Measurements from ENCODE around the gene NFATC2IP. TPM values are rescaled to one million over a fixed set of nuclear protein-coding genes. Genes with fewer than 3 reads are reported as not detected.
A peak's percentile ranks its signal among the peaks of the same experiment; 100 is the strongest.

NFATC2IP gene
- polyA plus RNA-seq, 2 donors = 19.1 to 28.3 TPM

GRCh38 chr16:28910086-28911031 is 40.4 kb upstream of the NFATC2IP start:
- H3K27me3 ChIP-seq (ENCODE audit: control insufficient read depth in 1 of 2, insufficient read depth in 2 of 2, low read length in 2 of 2) = no peaks in the 10 kb centered on the region
- peaks cover 5 to 36% of the 10 kb centered on the region in 2 donors for H3K36me3 ChIP-seq (ENCODE audit: control insufficient read depth in 2 of 2, insufficient read depth in 2 of 2, low read length in 1 of 2)
- H3K9me3 ChIP-seq (ENCODE audit: control insufficient read depth in 2 of 2, insufficient read depth in 1 of 2, low read depth in 1 of 2, low read length in 1 of 2) = no peaks in the 10 kb centered on the region
- 67 to 71% methylated on average over 19 of the region's 19 CpGs for WGBS, 2 donors
- H3K27ac ChIP-seq (ENCODE audit: low read depth in 2 of 2, low read length in 1 of 2) = peak overlapping the region in 1 of 2 donors; percentile 37
- peaks cover 0 to 8% of the 10 kb centered on the region in 2 donors for H3K4me1 ChIP-seq (ENCODE audit: control insufficient read depth in 2 of 2, insufficient read depth in 2 of 2, low read length in 1 of 2)
- H3K4me3 ChIP-seq (ENCODE audit: low read depth in 1 of 2, low read length in 2 of 2) = no peak overlapping the region

- peaks cover 5 to 33% of the 10 kb centered on the region in 2 donors for H3K36me3 ChIP-seq (ENCODE audit: control insufficient read depth in 2 of 2, insufficient read depth in 2 of 2, low read length in 1 of 2)
- peaks cover 0 to 8% of the 10 kb centered on the region in 2 donors for H3K4me1 ChIP-seq (ENCODE audit: control insufficient read depth in 2 of 2, insufficient read depth in 2 of 2, low read length in 1 of 2)
- H3K9me3 ChIP-seq (ENCODE audit: control insufficient read depth in 2 of 2, insufficient read depth in 1 of 2, low read depth in 1 of 2, low read length in 1 of 2) = no peaks in the 10 kb centered on the region
- H3K27me3 ChIP-seq (ENCODE audit: control insufficient read depth in 1 of 2, insufficient read depth in 2 of 2, low read length in 2 of 2) = no peaks in the 10 kb centered on the region
- H3K27ac ChIP-seq (ENCODE audit: low read depth in 2 of 2, low read length in 1 of 2) = no peak overlapping the region
- no peak overlapping the region for H3K4me3 ChIP-seq (ENCODE audit: low read depth in 1 of 2, low read length in 2 of 2)
- 87 to 91% methylated on average over 12 of the region's 12 CpGs for WGBS, 2 donors
Observed at GRCh38 chr16:28912558-28912957, 38.2 kb upstream of the NFATC2IP start.

DNA sequence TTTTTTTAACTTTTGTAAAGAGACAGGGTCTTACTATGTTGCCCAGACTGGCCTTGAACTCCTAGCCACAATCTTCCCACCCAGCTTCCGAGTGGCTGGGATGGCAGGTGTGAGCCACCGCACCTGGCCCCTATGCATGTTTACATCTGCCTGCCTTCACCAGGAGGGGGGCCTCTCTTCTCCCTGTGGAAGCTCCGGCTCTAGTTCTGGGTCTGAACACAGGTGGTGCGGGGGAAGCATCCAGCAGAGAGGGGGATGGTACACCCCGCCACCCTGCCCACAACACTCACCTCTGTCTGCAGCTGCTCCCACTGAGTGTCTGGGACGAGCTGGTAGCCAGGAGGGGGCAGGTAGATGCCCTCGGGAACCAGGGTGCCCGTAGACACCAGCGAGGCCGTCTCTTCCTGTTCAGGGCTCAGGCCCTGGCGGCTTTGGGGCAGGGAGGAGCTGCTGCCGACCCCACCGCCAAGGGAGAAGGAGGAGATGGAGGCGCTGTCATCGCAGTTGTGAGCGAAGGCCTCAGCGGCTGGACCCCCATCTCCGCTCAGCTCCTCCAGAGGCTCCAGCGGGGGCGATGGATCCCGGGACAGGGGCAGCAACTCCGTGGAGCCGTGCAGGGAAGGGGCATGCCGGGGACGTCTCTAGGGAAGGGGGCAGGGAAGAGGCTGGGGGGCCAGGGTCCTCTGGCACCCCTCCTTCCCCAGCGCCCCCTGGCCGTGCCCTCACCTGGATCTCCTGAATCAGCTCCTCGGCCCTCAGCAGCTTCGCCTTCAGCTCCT is 36.6 kb upstream of the NFATC2IP start:
- peaks cover 0 to 35% of the 10 kb centered on the region in 2 donors for H3K36me3 ChIP-seq (ENCODE audit: control insufficient read depth in 2 of 2, insufficient read depth in 2 of 2, low read length in 1 of 2)

GRCh38 chr16:28915181-28915580 is 35.6 kb upstream of the NFATC2IP start:
- Histone ChIP-seq H3K36me3 (ENCODE audit: control insufficient read depth in 2 of 2, insufficient read depth in 2 of 2, low read length in 1 of 2) (peaks cover 4 to 37% of the 10 kb centered on the region in 2 donors), H3K4me1 (ENCODE audit: control insufficient read depth in 2 of 2, insufficient read depth in 2 of 2, low read length in 1 of 2) (peaks cover 0 to 8% of the 10 kb centered on the region in 2 donors), H3K27me3 (ENCODE audit: control insufficient read depth in 1 of 2, insufficient read depth in 2 of 2, low read length in 2 of 2) (no peaks in the 10 kb centered on the region), H3K9me3 (ENCODE audit: control insufficient read depth in 2 of 2, insufficient read depth in 1 of 2, low read depth in 1 of 2, low read length in 1 of 2) (no peaks in the 10 kb centered on the region), H3K4me3 (ENCODE audit: low read depth in 1 of 2, low read length in 2 of 2) (no peak overlapping the region), H3K27ac (ENCODE audit: low read depth in 2 of 2, low read length in 1 of 2) (no peak overlapping the region)

More for the DNA sequence above, 36.6 kb upstream of the NFATC2IP start:
- 90 to 93% methylated on average over 23 to 29 of the region's 29 CpGs for WGBS, 2 donors
- Histone ChIP-seq H3K27ac (ENCODE audit: low read depth in 2 of 2, low read length in 1 of 2) (no peak overlapping the region), H3K27me3 (ENCODE audit: control insufficient read depth in 1 of 2, insufficient read depth in 2 of 2, low read length in 2 of 2) (no peaks in the 10 kb centered on the region), H3K4me1 (ENCODE audit: control insufficient read depth in 2 of 2, insufficient read depth in 2 of 2, low read length in 1 of 2) (peaks cover 0 to 8% of the 10 kb centered on the region in 2 donors), H3K9me3 (ENCODE audit: control insufficient read depth in 2 of 2, insufficient read depth in 1 of 2, low read depth in 1 of 2, low read length in 1 of 2) (no peaks in the 10 kb centered on the region), H3K4me3 (ENCODE audit: low read depth in 1 of 2, low read length in 2 of 2) (no peak overlapping the region)

DNA sequence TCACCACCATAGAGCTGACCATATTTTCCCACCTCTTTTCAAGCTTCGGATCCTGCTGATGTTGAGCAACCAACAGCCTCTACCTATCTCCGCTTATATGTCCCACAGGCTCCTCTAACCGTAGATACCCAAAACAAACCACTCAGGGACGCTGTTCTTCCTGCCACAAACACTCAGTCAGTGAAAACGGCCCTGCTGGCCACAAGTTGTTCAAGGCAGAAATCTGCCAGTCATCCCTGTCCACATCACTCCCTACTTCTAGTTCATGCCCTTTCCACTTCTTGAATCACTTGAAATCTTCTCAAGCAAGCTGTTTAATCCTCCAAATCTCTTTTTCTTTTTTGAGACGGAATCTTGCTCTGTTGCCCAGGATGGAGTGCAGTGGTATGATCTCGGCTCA is 33.6 kb upstream of the NFATC2IP start:
- H3K4me3 ChIP-seq (ENCODE audit: low read depth in 1 of 2, low read length in 2 of 2) = no peak overlapping the region
- H3K9me3 ChIP-seq (ENCODE audit: control insufficient read depth in 2 of 2, insufficient read depth in 1 of 2, low read depth in 1 of 2, low read length in 1 of 2) = no peaks in the 10 kb centered on the region
- peaks cover 4 to 36% of the 10 kb centered on the region in 2 donors for H3K36me3 ChIP-seq (ENCODE audit: control insufficient read depth in 2 of 2, insufficient read depth in 2 of 2, low read length in 1 of 2)
- no peak overlapping the region for H3K27ac ChIP-seq (ENCODE audit: low read depth in 2 of 2, low read length in 1 of 2)
- H3K4me1 ChIP-seq (ENCODE audit: control insufficient read depth in 2 of 2, insufficient read depth in 2 of 2, low read length in 1 of 2) = no peaks in the 10 kb centered on the region
- no peaks in the 10 kb centered on the region for H3K27me3 ChIP-seq (ENCODE audit: control insufficient read depth in 1 of 2, insufficient read depth in 2 of 2, low read length in 2 of 2)
- 89 to 91% methylated on average over 7 of the region's 7 CpGs for WGBS, 2 donors

DNA sequence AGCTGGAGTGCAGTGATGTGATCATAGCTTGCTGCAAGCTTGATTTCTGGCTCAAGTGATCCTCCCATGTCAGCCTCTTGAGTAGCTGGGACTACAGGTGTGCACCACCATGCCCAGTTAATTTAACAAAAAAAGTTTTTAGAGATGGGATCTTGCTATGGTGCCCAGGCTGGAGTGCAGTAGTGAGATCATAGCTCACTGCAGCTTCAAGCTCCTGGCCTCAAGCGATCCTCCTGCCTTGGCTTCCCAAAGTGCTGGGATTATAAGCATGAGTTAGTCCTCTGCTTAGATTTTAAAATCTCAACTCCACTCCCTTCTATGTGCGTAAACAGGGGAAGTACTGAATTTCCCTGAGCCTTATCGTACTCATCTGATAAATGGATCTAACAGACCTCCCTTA is 32.0 kb upstream of the NFATC2IP start:
- Histone ChIP-seq H3K4me1 (ENCODE audit: control insufficient read depth in 2 of 2, insufficient read depth in 2 of 2, low read length in 1 of 2) (no peaks in the 10 kb centered on the region), H3K27ac (ENCODE audit: low read depth in 2 of 2, low read length in 1 of 2) (no peak overlapping the region), H3K9me3 (ENCODE audit: control insufficient read depth in 2 of 2, insufficient read depth in 1 of 2, low read depth in 1 of 2, low read length in 1 of 2) (no peaks in the 10 kb centered on the region), H3K4me3 (ENCODE audit: low read depth in 1 of 2, low read length in 2 of 2) (no peak overlapping the region), H3K27me3 (ENCODE audit: control insufficient read depth in 1 of 2, insufficient read depth in 2 of 2, low read length in 2 of 2) (no peaks in the 10 kb centered on the region), H3K36me3 (ENCODE audit: control insufficient read depth in 2 of 2, insufficient read depth in 2 of 2, low read length in 1 of 2) (peaks cover 4 to 30% of the 10 kb centered on the region in 2 donors)
- 96% methylated on average over 3 of the region's 3 CpGs for WGBS, 2 donors

- H3K4me1 ChIP-seq (ENCODE audit: control insufficient read depth in 2 of 2, insufficient read depth in 2 of 2, low read length in 1 of 2) = no peaks in the 10 kb centered on the region
- no peaks in the 10 kb centered on the region for H3K9me3 ChIP-seq (ENCODE audit: control insufficient read depth in 2 of 2, insufficient read depth in 1 of 2, low read depth in 1 of 2, low read length in 1 of 2)
- H3K36me3 ChIP-seq (ENCODE audit: control insufficient read depth in 2 of 2, insufficient read depth in 2 of 2, low read length in 1 of 2) = peaks cover 4 to 14% of the 10 kb centered on the region in 2 donors
- H3K27me3 ChIP-seq (ENCODE audit: control insufficient read depth in 1 of 2, insufficient read depth in 2 of 2, low read length in 2 of 2) = no peaks in the 10 kb centered on the region
- no peak overlapping the region for H3K27ac ChIP-seq (ENCODE audit: low read depth in 2 of 2, low read length in 1 of 2)
- 72 to 86% methylated on average over 3 of the region's 3 CpGs for WGBS, 2 donors
- H3K4me3 ChIP-seq (ENCODE audit: low read depth in 1 of 2, low read length in 2 of 2) = no peak overlapping the region
Observed at GRCh38 chr16:28923231-28923587, 27.5 kb upstream of the NFATC2IP start.

- WGBS, 2 donors = 38 to 53% methylated on average over 13 of the region's 13 CpGs
- Histone ChIP-seq H3K4me3 (ENCODE audit: low read depth in 1 of 2, low read length in 2 of 2) (peak overlapping the region; percentile 88 to 96), H3K36me3 (ENCODE audit: control insufficient read depth in 2 of 2, insufficient read depth in 2 of 2, low read length in 1 of 2) (peaks cover 4 to 10% of the 10 kb centered on the region in 2 donors), H3K4me1 (ENCODE audit: control insufficient read depth in 2 of 2, insufficient read depth in 2 of 2, low read length in 1 of 2) (no peaks in the 10 kb centered on the region), H3K27ac (ENCODE audit: low read depth in 2 of 2, low read length in 1 of 2) (peak overlapping the region; percentile 94 to 100), H3K27me3 (ENCODE audit: control insufficient read depth in 1 of 2, insufficient read depth in 2 of 2, low read length in 2 of 2) (no peaks in the 10 kb centered on the region), H3K9me3 (ENCODE audit: control insufficient read depth in 2 of 2, insufficient read depth in 1 of 2, low read depth in 1 of 2, low read length in 1 of 2) (no peaks in the 10 kb centered on the region)
Observed at GRCh38 chr16:28923652-28924398, 26.9 kb upstream of the NFATC2IP start.

GRCh38 chr16:28924399-28924761 is 26.4 kb upstream of the NFATC2IP start:
- Histone ChIP-seq H3K4me1 (ENCODE audit: control insufficient read depth in 2 of 2, insufficient read depth in 2 of 2, low read length in 1 of 2) (no peaks in the 10 kb centered on the region), H3K9me3 (ENCODE audit: control insufficient read depth in 2 of 2, insufficient read depth in 1 of 2, low read depth in 1 of 2, low read length in 1 of 2) (no peaks in the 10 kb centered on the region), H3K27me3 (ENCODE audit: control insufficient read depth in 1 of 2, insufficient read depth in 2 of 2, low read length in 2 of 2) (no peaks in the 10 kb centered on the region), H3K27ac (ENCODE audit: low read depth in 2 of 2, low read length in 1 of 2) (peak overlapping the region; percentile 99 to 100), H3K36me3 (ENCODE audit: control insufficient read depth in 2 of 2, insufficient read depth in 2 of 2, low read length in 1 of 2) (peaks cover 2 to 8% of the 10 kb centered on the region in 2 donors), H3K4me3 (ENCODE audit: low read depth in 1 of 2, low read length in 2 of 2) (peak overlapping the region; percentile 88 to 96)
- 9 to 25% methylated on average over 15 of the region's 15 CpGs for WGBS, 2 donors
